SIG-M5 treated with dmso at 0.1 percent for 504 hours (cell line): ENCODE measurements around the gene LGALS3BP.
"Not testable (repeated sequence)": the region's sequence is repeated elsewhere in the genome, so short reads cannot be mapped to it uniquely, and the experiment has no call there.

ENCODE experiments used
- DNase-seq: peaks from one replicate; lab custom pipeline; 2025; ENCODE audit not compliant: unreplicated experiment; lab: John Stamatoyannopoulos, UW

LGALS3BP gene

DNA sequence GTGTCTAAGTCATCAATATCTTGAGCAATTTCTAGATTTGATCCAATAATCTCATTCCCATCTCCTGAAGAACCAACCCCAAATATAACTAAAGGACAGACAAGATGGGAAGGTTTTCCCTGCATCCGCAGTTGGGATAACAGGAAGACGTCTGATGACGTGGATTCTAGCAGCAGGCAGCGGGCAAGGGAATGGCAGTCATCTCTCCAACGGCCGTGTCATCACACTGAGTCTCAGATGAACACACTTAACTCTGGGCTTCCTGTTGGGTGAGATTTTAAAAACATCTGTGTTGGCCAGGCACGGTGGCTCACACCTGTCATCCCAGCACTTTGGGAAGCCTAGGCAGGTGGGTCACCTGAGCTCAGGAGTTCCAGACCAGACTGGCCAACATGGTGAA lies 33.6 kb downstream of the LGALS3BP start:
- DNase-seq, result no peak

GRCh38 chr17:78945455-78945854 lies 34.3 kb downstream of the LGALS3BP start:
- DNase-seq, result not testable (repeated sequence)

GRCh38 chr17:78944956-78945355 lies 34.8 kb downstream of the LGALS3BP start:
- DNase-seq, result no peak

- no peak for DNase-seq
These were observed 35.7 kb downstream of the LGALS3BP start for GRCh38 chr17:78944026-78944425.

DNA sequence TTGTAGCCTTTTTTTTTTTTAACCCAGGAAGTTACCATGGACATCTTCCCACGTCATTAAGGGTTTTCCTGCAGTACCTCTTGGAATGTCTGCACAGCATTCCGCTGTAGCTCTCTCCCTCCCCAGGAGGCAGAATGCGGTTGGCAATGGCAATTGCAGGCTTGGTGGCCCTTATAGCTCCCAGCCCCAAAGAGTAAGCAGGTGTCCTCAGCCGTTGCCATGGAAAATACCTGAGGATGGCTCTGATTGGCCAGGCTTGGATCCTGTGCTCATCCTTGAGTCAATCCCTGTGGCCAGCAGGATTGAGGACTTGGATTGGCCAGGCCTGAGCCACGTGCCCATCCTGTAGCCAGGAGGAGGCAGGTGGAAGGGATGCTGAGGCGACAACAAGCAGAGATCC lies 39.0 kb downstream of the LGALS3BP start:
- DNase-seq, result no peak

DNA sequence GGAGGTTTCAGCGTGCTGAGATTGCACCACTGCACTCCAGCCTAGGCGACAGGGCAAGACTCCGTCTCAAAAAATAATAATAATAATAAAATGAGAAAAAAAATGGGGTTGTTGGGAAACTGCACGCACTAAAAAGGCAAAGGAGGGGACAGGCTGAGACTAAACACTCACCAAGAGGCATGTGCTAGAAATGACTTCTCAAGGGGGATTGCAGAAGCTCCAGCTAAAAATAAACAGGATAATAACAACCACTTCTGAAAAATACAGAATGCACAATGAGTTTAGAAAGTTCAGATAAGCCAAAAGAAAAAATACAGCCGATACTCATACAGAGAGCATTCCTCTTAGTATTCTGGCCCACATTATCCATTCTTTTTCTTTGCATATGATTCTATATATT lies 39.5 kb downstream of the LGALS3BP start:
- no peak for DNase-seq

- DNase-seq, result no peak
These were observed 40.1 kb downstream of the LGALS3BP start for GRCh38 chr17:78939615-78940014.

GRCh38 chr17:78937561-78937960 lies 42.2 kb downstream of the LGALS3BP start:
- no peak for DNase-seq

DNA sequence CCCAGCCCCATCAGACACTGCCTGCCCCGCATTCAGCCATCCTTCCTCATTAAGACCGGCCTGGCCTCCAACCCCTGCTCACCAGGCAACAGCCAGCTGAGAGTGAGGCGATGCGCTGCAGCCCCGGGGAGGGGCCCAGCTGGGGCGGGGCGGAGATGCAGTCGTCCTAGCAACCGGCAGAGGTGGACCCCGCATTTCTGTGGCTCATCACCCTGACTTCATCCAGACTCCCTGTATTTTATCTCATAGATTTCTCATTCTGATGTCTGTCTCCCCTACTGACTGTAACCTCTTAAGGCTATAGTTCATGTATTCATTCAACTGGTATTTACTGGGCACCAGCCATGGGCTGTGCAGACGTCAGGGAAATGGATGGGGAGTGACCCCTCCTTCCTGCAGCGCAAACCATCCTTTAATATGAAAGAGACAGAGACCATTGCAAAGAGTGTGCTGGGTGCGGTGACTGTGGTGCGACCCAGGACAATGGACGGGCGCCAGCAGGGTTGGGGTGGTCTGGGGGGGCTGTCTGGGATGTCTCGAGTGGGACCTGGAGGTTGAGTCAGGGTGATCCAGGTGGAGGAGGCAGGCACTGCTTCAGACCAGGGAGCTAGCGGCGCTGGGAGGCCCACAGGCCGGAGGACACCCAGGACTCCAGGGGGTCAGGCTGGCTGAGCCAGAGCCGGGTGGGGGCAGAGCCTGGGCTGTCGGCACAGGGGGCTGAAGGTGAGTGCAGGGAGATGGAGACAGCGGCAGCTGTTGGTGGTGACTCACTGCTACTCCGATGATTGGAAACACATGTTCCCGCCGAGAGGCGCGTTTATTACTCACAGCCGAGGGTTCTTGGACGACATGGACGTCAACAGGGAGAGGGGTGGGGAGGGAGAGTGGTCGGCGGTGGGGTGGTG lies 44.1 kb downstream of the LGALS3BP start:
- DNase-seq, result no peak

DNA sequence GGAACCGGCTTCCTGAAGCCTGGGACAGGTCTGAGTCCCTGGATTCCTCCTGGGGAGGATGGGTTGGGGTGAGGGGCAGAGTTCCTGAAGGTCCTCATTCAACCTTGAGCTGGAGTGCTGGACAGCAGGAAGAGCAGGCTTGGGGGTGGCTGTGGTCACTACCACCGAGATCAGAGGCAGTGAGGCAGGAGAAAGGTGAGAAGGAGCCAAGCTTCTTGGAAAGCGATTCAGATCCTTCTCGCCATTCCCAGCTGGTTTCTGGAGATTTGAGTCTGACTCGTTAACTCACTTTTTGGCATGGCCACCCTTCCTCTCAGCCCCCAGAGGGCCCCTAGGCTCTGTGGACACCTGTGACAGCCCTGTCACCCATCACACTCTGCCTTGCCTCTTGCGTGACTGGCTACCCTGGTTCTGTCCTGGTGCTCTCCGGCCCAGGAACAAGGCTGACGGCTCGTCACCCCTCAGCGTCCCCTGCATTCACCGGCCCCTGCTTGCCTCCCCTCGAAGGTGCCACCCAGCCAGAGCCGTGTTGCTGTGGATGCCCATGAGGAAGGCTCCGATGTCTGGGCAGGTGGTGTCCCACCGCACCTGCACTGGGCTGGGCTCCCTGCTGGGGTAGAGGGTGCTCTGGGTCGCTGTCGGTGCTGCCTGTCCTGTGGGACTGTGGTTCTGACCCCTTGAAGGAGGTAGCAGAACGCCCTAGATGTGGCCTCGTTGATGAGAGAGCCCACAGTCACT lies 44.9 kb downstream of the LGALS3BP start:
- no peak for DNase-seq

GRCh38 chr17:78933959-78934568 lies 45.7 kb downstream of the LGALS3BP start:
- DNase-seq, result peak; percentile 19

- DNase-seq, result peak; percentile 84
These were observed 46.4 kb downstream of the LGALS3BP start for GRCh38 chr17:78933025-78933958.

GRCh38 chr17:78929908-78930775 lies 49.6 kb downstream of the LGALS3BP start:
- no peak for DNase-seq

GRCh38 chr17:78925662-78926555 lies 53.8 kb downstream of the LGALS3BP start:
- DNase-seq, result no peak

GRCh38 chr17:78925234-78925633 lies 54.5 kb downstream of the LGALS3BP start, which contains the start of gene TIMP2:
TSS of gene TIMP2 (minus strand) at chr17:78925387. CDS start at chr17:78925088, 299 bp downstream.
- DNase-seq, result peak; percentile 68

DNA sequence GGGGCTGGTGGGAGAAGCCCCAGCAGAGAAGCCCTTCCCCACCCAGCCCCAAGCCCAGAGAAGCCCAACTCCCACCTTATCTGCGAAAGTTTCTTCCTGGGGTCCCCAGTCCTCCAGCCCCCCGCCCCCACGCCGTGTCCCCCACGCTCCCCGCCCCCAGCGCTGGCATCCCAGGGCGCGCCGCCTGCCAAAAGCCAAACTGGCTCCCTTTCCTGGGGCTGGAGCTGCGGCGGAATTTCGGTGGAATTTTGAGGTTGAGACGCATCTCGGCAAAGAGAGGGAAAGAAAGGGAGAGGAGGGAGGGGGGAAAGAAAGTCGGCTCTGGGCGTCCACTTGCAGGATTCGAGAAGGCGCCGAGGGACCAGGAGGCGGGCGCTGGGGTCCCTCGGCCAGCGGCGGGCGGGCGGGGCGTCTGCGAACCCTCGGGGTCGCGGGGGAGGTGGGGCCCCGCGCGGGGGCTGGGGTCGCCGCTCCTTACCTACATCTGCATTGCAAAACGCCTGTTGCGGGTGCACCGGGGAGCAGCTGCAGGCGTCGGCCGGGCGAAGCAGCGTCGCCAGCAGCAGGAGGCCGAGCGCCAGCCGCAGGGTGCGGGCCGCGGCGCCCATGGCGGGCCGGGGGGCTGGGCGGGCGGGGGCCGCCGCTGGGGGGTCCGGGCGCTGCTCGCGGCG lies 55.1 kb downstream of the LGALS3BP start:
- DNase-seq, result no peak

- peak; percentile 52 for DNase-seq
These were observed 55.9 kb downstream of the LGALS3BP start for GRCh38 chr17:78923660-78924453.
